Measurements from ENCODE around the gene DDOST.

DDOST gene

GRCh38 chr1:20705203-20705755, 44.1 kb upstream of the DDOST start:
- no peak for TF ChIP-seq CTCF (conservative IDR thresholded peaks at IDR 0.05; ENCODE audit: control insufficient read depth, insufficient read depth, low read depth, low read length)
- DNase-seq (ENCODE audit: low read depth), result no peak

GRCh38 chr1:20704390-20705202, 43.4 kb upstream of the DDOST start:
- DNase-seq (ENCODE audit: low read depth), result no peak
- TF ChIP-seq CTCF (conservative IDR thresholded peaks at IDR 0.05; ENCODE audit: control insufficient read depth, insufficient read depth, low read depth, low read length), result no peak
- H3K4me3 ChIP-seq (ENCODE audit: control insufficient read depth, low read depth, low read length), result no peak overlapping the region

More at GRCh38 chr1:20705203-20705755, 44.1 kb upstream of the DDOST start:
- H3K4me3 ChIP-seq (ENCODE audit: control insufficient read depth, low read depth, low read length), result no peak overlapping the region

- no peak for DNase-seq (ENCODE audit: low read depth)
- no peak for TF ChIP-seq CTCF (conservative IDR thresholded peaks at IDR 0.05; ENCODE audit: control insufficient read depth, insufficient read depth, low read depth, low read length)
- no peak overlapping the region for H3K4me3 ChIP-seq (ENCODE audit: control insufficient read depth, low read depth, low read length)
These were observed 42.1 kb upstream of the DDOST start for GRCh38 chr1:20703124-20703756.

- DNase-seq (ENCODE audit: low read depth), result peak; percentile 28
- H3K4me3 ChIP-seq (ENCODE audit: control insufficient read depth, low read depth, low read length), result no peak overlapping the region
- TF ChIP-seq CTCF (conservative IDR thresholded peaks at IDR 0.05; ENCODE audit: control insufficient read depth, insufficient read depth, low read depth, low read length), result peak; percentile 40
These were observed 41.2 kb upstream of the DDOST start for GRCh38 chr1:20702416-20702815.

- no peak for TF ChIP-seq CTCF (conservative IDR thresholded peaks at IDR 0.05; ENCODE audit: control insufficient read depth, insufficient read depth, low read depth, low read length)
- no peak for DNase-seq (ENCODE audit: low read depth)
- no peak overlapping the region for H3K4me3 ChIP-seq (ENCODE audit: control insufficient read depth, low read depth, low read length)
These were observed 40.7 kb upstream of the DDOST start for GRCh38 chr1:20701847-20702246.

GRCh38 chr1:20701446-20701845, 40.3 kb upstream of the DDOST start:
- no peak overlapping the region for H3K4me3 ChIP-seq (ENCODE audit: control insufficient read depth, low read depth, low read length)
- TF ChIP-seq CTCF (conservative IDR thresholded peaks at IDR 0.05; ENCODE audit: control insufficient read depth, insufficient read depth, low read depth, low read length), result no peak
- no peak for DNase-seq (ENCODE audit: low read depth)

All from fibroblast of mammary gland (primary cell).